ENCODE measurements around the gene MALSU1. TPM values are rescaled to one million over a fixed set of nuclear protein-coding genes. Genes with fewer than 3 reads are reported as not detected.

Gene MALSU1
- total RNA-seq, 1 donor from 2014 or later: 85.9 TPM

GRCh38 chr7:23268746-23269145 lies 30.4 kb upstream of the MALSU1 start:
- Histone ChIP-seq H3K36me3 (peaks cover 66% of the 10 kb centered on the region), H3K27ac (replicated peaks) (peak overlapping the region; percentile 50), H3K27me3 (ENCODE audit: low read depth) (no peaks in the 10 kb centered on the region), H3K9me3 (replicated peaks) (no peaks in the 10 kb centered on the region), H3K4me1 (peaks cover 20% of the 10 kb centered on the region), H3K4me3 (no peak overlapping the region)
- DNase-seq: peak; percentile 38
- no peak for TF ChIP-seq CTCF (IDR thresholded peaks at IDR 0.05; ENCODE audit: borderline replicate concordance)
- intact Hi-C loops (cut with micrococcal nuclease): loop anchor here (10.0 kb wide), 1 partner anchor 84 kb away; the partner anchor contains the start of gene NUP42

- Histone ChIP-seq H3K4me1 (peaks cover 20% of the 10 kb centered on the region), H3K36me3 (peaks cover 53% of the 10 kb centered on the region), H3K27me3 (ENCODE audit: low read depth) (no peaks in the 10 kb centered on the region), H3K9me3 (replicated peaks) (no peaks in the 10 kb centered on the region), H3K4me3 (no peak overlapping the region), H3K27ac (replicated peaks) (no peak overlapping the region)
- TF ChIP-seq CTCF (IDR thresholded peaks at IDR 0.05; ENCODE audit: borderline replicate concordance): no peak
- intact Hi-C loops (cut with micrococcal nuclease): no loop called here
- no peak for DNase-seq
Observed at GRCh38 chr7:23272275-23272674, 26.9 kb upstream of the MALSU1 start.

DNA sequence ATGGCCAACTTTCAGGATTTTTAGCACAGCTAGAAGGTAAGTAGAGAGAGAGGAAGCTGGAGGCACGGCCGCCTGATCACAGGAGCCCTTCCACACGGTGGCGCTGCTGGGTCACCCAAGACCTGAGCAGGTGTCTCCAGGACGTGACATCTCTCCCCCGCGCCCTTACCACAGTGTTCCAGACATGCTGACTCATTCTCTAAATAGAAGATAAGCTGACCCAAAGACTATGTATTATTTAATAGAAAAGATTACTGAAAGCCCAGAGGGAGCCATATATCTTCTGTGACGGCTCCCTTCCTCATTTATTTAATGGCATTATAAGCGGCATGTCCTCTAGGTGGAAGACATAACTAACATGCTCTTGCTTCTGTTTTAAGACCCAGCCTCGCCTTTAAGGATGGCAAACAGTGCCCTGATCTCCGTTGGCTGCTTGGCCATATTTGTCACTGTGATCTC lies 26.0 kb upstream of the MALSU1 start:
- H3K9me3 ChIP-seq (replicated peaks): no peaks in the 10 kb centered on the region
- H3K36me3 ChIP-seq: peaks cover 45% of the 10 kb centered on the region
- peak; percentile 82 for DNase-seq
- H3K4me3 ChIP-seq: no peak overlapping the region
- H3K27ac ChIP-seq (replicated peaks): peak overlapping the region; percentile 64
- intact Hi-C loops (cut with micrococcal nuclease): no loop called here
- H3K27me3 ChIP-seq (ENCODE audit: low read depth): no peaks in the 10 kb centered on the region
- H3K4me1 ChIP-seq: peaks cover 16% of the 10 kb centered on the region
- TF ChIP-seq CTCF (IDR thresholded peaks at IDR 0.05; ENCODE audit: borderline replicate concordance): peak; percentile 81

DNA sequence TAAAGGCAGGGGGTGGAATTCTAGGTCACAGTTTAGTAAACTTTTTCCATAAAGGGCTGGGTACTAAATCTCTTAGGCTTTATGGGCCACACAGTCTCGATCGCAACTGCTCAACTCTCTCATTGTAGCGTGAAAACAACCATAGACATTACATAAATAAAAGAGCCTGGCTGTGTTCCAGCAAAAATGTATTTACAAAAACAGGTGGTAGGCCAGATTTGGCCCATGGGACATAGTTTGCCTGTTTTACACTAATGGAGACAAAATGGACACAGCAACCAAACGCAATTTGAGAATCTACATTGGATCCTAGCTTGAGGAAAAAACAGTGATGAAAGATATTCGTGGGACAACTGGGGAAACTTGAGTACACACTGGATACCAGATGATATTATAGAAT lies 23.2 kb upstream of the MALSU1 start:
- Histone ChIP-seq H3K9me3 (replicated peaks) (no peaks in the 10 kb centered on the region), H3K27me3 (ENCODE audit: low read depth) (no peaks in the 10 kb centered on the region), H3K27ac (replicated peaks) (no peak overlapping the region), H3K4me3 (no peak overlapping the region), H3K4me1 (peaks cover 8% of the 10 kb centered on the region), H3K36me3 (peaks cover 39% of the 10 kb centered on the region)
- intact Hi-C loops (cut with micrococcal nuclease): no loop called here
- no peak for TF ChIP-seq CTCF (IDR thresholded peaks at IDR 0.05; ENCODE audit: borderline replicate concordance)
- no peak for DNase-seq

GRCh38 chr7:23276376-23276775 lies 22.8 kb upstream of the MALSU1 start:
- H3K36me3 ChIP-seq: peaks cover 35% of the 10 kb centered on the region

More at GRCh38 chr7:23276376-23276775, 22.8 kb upstream of the MALSU1 start:
- Histone ChIP-seq H3K4me1 (peaks cover 8% of the 10 kb centered on the region), H3K27me3 (ENCODE audit: low read depth) (no peaks in the 10 kb centered on the region), H3K27ac (replicated peaks) (no peak overlapping the region), H3K9me3 (replicated peaks) (no peaks in the 10 kb centered on the region), H3K4me3 (no peak overlapping the region)
- intact Hi-C loops (cut with micrococcal nuclease): no loop called here
- no peak for TF ChIP-seq CTCF (IDR thresholded peaks at IDR 0.05; ENCODE audit: borderline replicate concordance)
- DNase-seq: no peak
